ENCODE measurements around the gene ODAD3. TPM values are rescaled to one million over a fixed set of nuclear protein-coding genes. Genes with fewer than 3 reads are reported as not detected.
"Not testable (repeated sequence)": the region's sequence is repeated elsewhere in the genome, so short reads cannot be mapped to it uniquely, and the experiment has no call there.

The ODAD3 gene
- total RNA-seq, 6 experiments from 2014 or later = 0.21 to 0.73 (median 0.54) TPM

- intact Hi-C loops (cut with DNase I) = no loop called here
- Histone ChIP-seq H3K9me3 (no peaks in the 10 kb centered on the region), H3K4me1 (no peaks in the 10 kb centered on the region), H3K4me3 (no peak overlapping the region), H3K27ac (no peak overlapping the region), H3K36me3 (no peaks in the 10 kb centered on the region), H3K27me3 (no peaks in the 10 kb centered on the region)
- DNase-seq (no peak), ATAC-seq (no peak)
- TF ChIP-seq POLR2A (IDR thresholded peaks at IDR 0.05) = no peak
- no peak for TF ChIP-seq CTCF (IDR thresholded peaks at IDR 0.05)
- 98% methylated on average over 7 of the region's 7 CpGs for WGBS (ENCODE audit: insufficient coverage, low coverage, low lambda C conversion rate, missing lambda C conversion rate)
Measured at GRCh38 chr19:11456659-11457058, 21.7 kb upstream of the ODAD3 start.

GRCh38 chr19:11455233-11455554, 20.3 kb upstream of the ODAD3 start:
- ATAC-seq; H3K27ac ChIP-seq; H3K36me3 ChIP-seq; intact Hi-C loops (cut with DNase I); H3K4me3 ChIP-seq; DNase-seq; H3K27me3 ChIP-seq; H3K4me1 ChIP-seq; H3K9me3 ChIP-seq: not testable (repeated sequence)
- 77% methylated on average over 3 of the region's 9 CpGs for WGBS (ENCODE audit: insufficient coverage, low coverage, low lambda C conversion rate, missing lambda C conversion rate)

GRCh38 chr19:11453468-11454341, 18.8 kb upstream of the ODAD3 start:
- Histone ChIP-seq H3K36me3 (peaks cover 0 to 11% (median 1%) of the 10 kb centered on the region in 4 donors), H3K4me1 (no peaks in the 10 kb centered on the region), H3K4me3 (no peak overlapping the region), H3K27ac (no peak overlapping the region), H3K9me3 (no peaks in the 10 kb centered on the region), H3K27me3 (no peaks in the 10 kb centered on the region)
- TF ChIP-seq CTCF (IDR thresholded peaks at IDR 0.05) (peak in 1 of 4 donors; percentile 7), POLR2A (IDR thresholded peaks at IDR 0.05) (no peak)
- WGBS (ENCODE audit: insufficient coverage, low coverage, low lambda C conversion rate, missing lambda C conversion rate) = 36% methylated on average over 16 of the region's 27 CpGs
- ATAC-seq = no peak
- DNase-seq = no peak
- intact Hi-C loops (cut with DNase I) = no loop called here

GRCh38 chr19:11452620-11453310, 17.8 kb upstream of the ODAD3 start:
- Histone ChIP-seq H3K4me3 (no peak overlapping the region), H3K9me3 (no peaks in the 10 kb centered on the region), H3K27me3 (no peaks in the 10 kb centered on the region), H3K4me1 (no peaks in the 10 kb centered on the region), H3K36me3 (peaks cover 0 to 19% (median 4%) of the 10 kb centered on the region in 4 donors), H3K27ac (no peak overlapping the region)
- DNase-seq (no peak), ATAC-seq (peak in 1 of 4 donors; percentile 5)
- WGBS (ENCODE audit: insufficient coverage, low coverage, low lambda C conversion rate, missing lambda C conversion rate) = 56% methylated on average over 13 of the region's 33 CpGs
- intact Hi-C loops (cut with DNase I) = no loop called here
- no peak for TF ChIP-seq CTCF (IDR thresholded peaks at IDR 0.05)
- no peak for TF ChIP-seq POLR2A (IDR thresholded peaks at IDR 0.05)

Data from right lobe of liver (tissue), 6 donors.